ENCODE data around the gene CEP41. TPM values are rescaled to one million over a fixed set of nuclear protein-coding genes. Genes with fewer than 3 reads are reported as not detected.

The CEP41 gene
- total RNA-seq, 1 experiment from 2014 or later: 7.1 TPM

- Mint-ChIP-seq H3K27ac (no peak overlapping the region; the same call in 1 of the 2 replicates), H3K36me3 (peaks cover 4% of the 10 kb centered on the region), H3K9me3 (peaks cover 13% of the 10 kb centered on the region), H3K4me1 (peaks cover 6% of the 10 kb centered on the region), H3K4me3 (no peak overlapping the region), H3K27me3 (ENCODE audit: low read depth) (peaks cover 8% of the 10 kb centered on the region)
- DNase-seq (ENCODE audit: low spot score) (peak; percentile 78), ATAC-seq (peak; percentile 97)
- POLR2A ChIA-PET: interaction anchor here (0.6 to 0.8 kb wide), 3 partner anchors 105 to 235 kb away, joined by 3 to 4 read pairs (median 3); partner anchors contain the start of gene TMEM209
- TF ChIP-seq NFATC4 (CRISPR knock-in tag; IDR thresholded peaks at IDR 0.05): no peak
- TF ChIP-seq, protein P1, sequence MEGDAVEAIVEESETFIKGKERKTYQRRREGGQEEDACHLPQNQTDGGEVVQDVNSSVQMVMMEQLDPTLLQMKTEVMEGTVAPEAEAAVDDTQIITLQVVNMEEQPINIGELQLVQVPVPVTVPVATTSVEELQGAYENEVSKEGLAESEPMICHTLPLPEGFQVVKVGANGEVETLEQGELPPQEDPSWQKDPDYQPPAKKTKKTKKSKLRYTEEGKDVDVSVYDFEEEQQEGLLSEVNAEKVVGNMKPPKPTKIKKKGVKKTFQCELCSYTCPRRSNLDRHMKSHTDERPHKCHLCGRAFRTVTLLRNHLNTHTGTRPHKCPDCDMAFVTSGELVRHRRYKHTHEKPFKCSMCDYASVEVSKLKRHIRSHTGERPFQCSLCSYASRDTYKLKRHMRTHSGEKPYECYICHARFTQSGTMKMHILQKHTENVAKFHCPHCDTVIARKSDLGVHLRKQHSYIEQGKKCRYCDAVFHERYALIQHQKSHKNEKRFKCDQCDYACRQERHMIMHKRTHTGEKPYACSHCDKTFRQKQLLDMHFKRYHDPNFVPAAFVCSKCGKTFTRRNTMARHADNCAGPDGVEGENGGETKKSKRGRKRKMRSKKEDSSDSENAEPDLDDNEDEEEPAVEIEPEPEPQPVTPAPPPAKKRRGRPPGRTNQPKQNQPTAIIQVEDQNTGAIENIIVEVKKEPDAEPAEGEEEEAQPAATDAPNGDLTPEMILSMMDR (IDR thresholded peaks at IDR 0.05): peak; percentile 73; the same call in 1 of the 2 replicates
- CTCF ChIA-PET: interaction anchor here (0.6 to 2.2 kb wide), 27 partner anchors 11 to 1083 kb away, joined by 3 to 11 read pairs (median 4); partner anchors contain the start of genes CPA4 and TMEM209
Measured at GRCh38 chr7:130381468-130382312, 59.1 kb downstream of the CEP41 start.

DNA sequence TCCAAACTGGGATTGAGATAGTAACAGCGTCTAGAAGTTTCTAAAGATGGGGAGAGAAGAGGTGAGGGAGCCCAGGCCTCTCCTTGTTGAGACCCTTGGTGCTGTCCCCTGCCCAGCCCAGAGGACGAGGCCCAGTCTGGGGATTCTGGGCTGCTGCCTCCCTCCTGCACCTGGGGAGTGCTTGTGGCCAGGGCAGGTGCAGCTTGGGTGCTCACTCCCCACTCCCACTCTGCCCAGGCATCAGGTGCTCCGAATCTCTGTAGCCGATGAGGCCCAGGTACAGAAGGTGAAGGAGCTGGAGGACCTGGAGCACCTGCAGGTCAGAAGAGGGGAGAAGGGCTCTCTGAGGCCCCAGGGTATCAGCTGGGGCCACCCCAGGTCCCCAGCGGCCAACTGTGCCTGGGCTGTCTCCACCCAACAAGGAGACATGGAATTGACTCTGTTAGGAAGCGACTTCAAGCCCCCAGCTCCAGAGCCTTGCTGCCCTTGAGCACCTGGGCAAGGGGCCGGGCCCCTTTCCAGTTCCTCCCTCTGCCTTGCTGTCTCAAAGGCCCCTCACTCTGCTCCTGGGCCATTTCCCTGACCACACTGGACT, 59.9 kb downstream of the CEP41 start:
- H3K36me3 Mint-ChIP-seq: peaks cover 11% of the 10 kb centered on the region
- no peak overlapping the region for H3K4me3 Mint-ChIP-seq
- TF ChIP-seq, protein P2, sequence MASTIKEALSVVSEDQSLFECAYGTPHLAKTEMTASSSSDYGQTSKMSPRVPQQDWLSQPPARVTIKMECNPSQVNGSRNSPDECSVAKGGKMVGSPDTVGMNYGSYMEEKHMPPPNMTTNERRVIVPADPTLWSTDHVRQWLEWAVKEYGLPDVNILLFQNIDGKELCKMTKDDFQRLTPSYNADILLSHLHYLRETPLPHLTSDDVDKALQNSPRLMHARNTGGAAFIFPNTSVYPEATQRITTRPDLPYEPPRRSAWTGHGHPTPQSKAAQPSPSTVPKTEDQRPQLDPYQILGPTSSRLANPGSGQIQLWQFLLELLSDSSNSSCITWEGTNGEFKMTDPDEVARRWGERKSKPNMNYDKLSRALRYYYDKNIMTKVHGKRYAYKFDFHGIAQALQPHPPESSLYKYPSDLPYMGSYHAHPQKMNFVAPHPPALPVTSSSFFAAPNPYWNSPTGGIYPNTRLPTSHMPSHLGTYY (CRISPR knock-in tag; IDR thresholded peaks at IDR 0.05): no peak
- no peak for TF ChIP-seq MXD4 (CRISPR knock-in tag; IDR thresholded peaks at IDR 0.05; ENCODE audit: borderline replicate concordance)
- no peak for TF ChIP-seq ZNF219 (CRISPR knock-in tag; IDR thresholded peaks at IDR 0.05; ENCODE audit: borderline replicate concordance)
- TF ChIP-seq CREB1 (CRISPR knock-in tag; IDR thresholded peaks at IDR 0.05): no peak
- no peak for TF ChIP-seq KAT7 (CRISPR knock-in tag; IDR thresholded peaks at IDR 0.05; ENCODE audit: borderline replicate concordance)
- no peak for TF ChIP-seq NFATC4 (CRISPR knock-in tag; IDR thresholded peaks at IDR 0.05)
- TF ChIP-seq TCF7 (CRISPR knock-in tag; IDR thresholded peaks at IDR 0.05; ENCODE audit: low read depth): no peak
- TF ChIP-seq ZNF232 (CRISPR knock-in tag; IDR thresholded peaks at IDR 0.05): no peak
- TF ChIP-seq ATF1 (CRISPR knock-in tag; IDR thresholded peaks at IDR 0.05): no peak
- no peak for TF ChIP-seq ESRRA (CRISPR knock-in tag; IDR thresholded peaks at IDR 0.05; ENCODE audit: borderline replicate concordance)
- no peak for TF ChIP-seq CBFB (CRISPR knock-in tag; IDR thresholded peaks at IDR 0.05; ENCODE audit: low read depth)
- no peak for TF ChIP-seq ZNF138 (CRISPR knock-in tag; conservative IDR thresholded peaks at IDR 0.05)
- TF ChIP-seq MAX (CRISPR knock-in tag; IDR thresholded peaks at IDR 0.05): no peak
- ChIA-PET POLR2A (interaction anchor here (0.6 kb wide), 2 partner anchors 106 to 235 kb away, joined by 3 to 4 read pairs; no protein-coding TSS in a partner anchor), CTCF (interaction anchor here (0.6 to 2.2 kb wide), 25 partner anchors 11 to 175 kb away, joined by 3 to 11 read pairs (median 4); partner anchors contain the start of genes CPA4 and TMEM209)
- peaks cover 8% of the 10 kb centered on the region for H3K27me3 Mint-ChIP-seq (ENCODE audit: low read depth)
- H3K27ac Mint-ChIP-seq: no peak overlapping the region
- no peak for ATAC-seq
- DNase-seq (ENCODE audit: low spot score): no peak
- H3K9me3 Mint-ChIP-seq: peaks cover 17% of the 10 kb centered on the region
- H3K4me1 Mint-ChIP-seq: peaks cover 6% of the 10 kb centered on the region

- H3K4me3 Mint-ChIP-seq: no peak within 1 kb of the TSS
- H3K27me3 Mint-ChIP-seq (ENCODE audit: low read depth): peaks cover 8% of the 10 kb centered on the region
- peaks cover 6% of the 10 kb centered on the region for H3K4me1 Mint-ChIP-seq
- ChIA-PET POLR2A (no interaction called here), CTCF (interaction anchor here (1.1 to 2.2 kb wide), 5 partner anchors 10 to 124 kb away, joined by 3 to 11 read pairs (median 4); no protein-coding TSS in a partner anchor)
- DNase-seq (ENCODE audit: low spot score) (no peak), ATAC-seq (no peak)
- TF ChIP-seq USF2 (CRISPR knock-in tag; IDR thresholded peaks at IDR 0.05): no peak
- TF ChIP-seq RORB (CRISPR knock-in tag; IDR thresholded peaks at IDR 0.05): no peak
- H3K27ac Mint-ChIP-seq: no peak within 1 kb of the TSS
- H3K9me3 Mint-ChIP-seq: peaks cover 22% of the 10 kb centered on the region
- H3K36me3 Mint-ChIP-seq: peaks cover 12% of the 10 kb centered on the region
Measured at GRCh38 chr7:130379921-130380860, 60.6 kb downstream of the CEP41 start, which contains the start of gene CPA1. CPA1 (plus strand) TSS chr7:130380494; CDS start chr7:130380521, 27 bp downstream.
